Ascending aorta (tissue), 2 donors: ENCODE results near the gene STEAP3. TPM values are rescaled to one million over a fixed set of nuclear protein-coding genes. Genes with fewer than 3 reads are reported as not detected.

ENCODE experiments used
- DNase-seq, 2 donors: peaks; one replicate each; pipeline ENCODE4 v3.0.0-alpha.2; 2019; ENCODE audit warnings: low spot score in 2 of 2
- H3K27ac ChIP-seq, 2 donors: fragments of 200-600 bp; sonication (generic); one replicate each; pipeline ENCODE4 v1.5.1; 2016 to 2017; ENCODE audit warnings: mild to moderate bottlenecking in 1 of 2
- H3K27me3 ChIP-seq: fragments of 200-600 bp; sonication (generic); one replicate; pipeline ENCODE4 v1.5.1; 2017
- H3K36me3 ChIP-seq, 2 donors: fragments of 200-600 bp; sonication (generic); one replicate each; pipeline ENCODE4 v1.5.1; 2016
- H3K4me1 ChIP-seq, 2 donors: fragments of 200-600 bp; sonication (generic); one replicate each; pipeline ENCODE4 v1.5.1; 2016 to 2017; ENCODE audit warnings: mild to moderate bottlenecking in 1 of 2
- H3K4me3 ChIP-seq, 2 donors: fragments of 200-600 bp; sonication (generic); one replicate each; pipeline ENCODE4 v1.5.1; 2016 to 2017; ENCODE audit warnings: mild to moderate bottlenecking in 1 of 2
- H3K9me3 ChIP-seq, 2 donors: fragments of 200-600 bp; sonication (generic); one replicate each; pipeline ENCODE4 v1.5.1; 2016
- CTCF ChIP-seq, 3 experiments: fragments of 200-600 bp in 2 of 3; fragments of 450-650 bp in 1 of 3; sonication (generic) in 2 of 3; IDR thresholded peaks; one replicate each; pipeline ENCODE4 v1.5.1; 2016 to 2019; ENCODE audit warnings: antibody characterized with exemption in 3 of 3, mild to moderate bottlenecking in 1 of 3, moderate library complexity in 1 of 3
- intact Hi-C: fragments of 100-400 bp; cut with DNase I; formaldehyde crosslinking; loops from one replicate; pipeline ENCODE4 v1.15.1; 2023
- total RNA-seq: library from RNA; depleted of rRNA; stranded (reverse); fragments of >200 nt; gene quantifications from one replicate; pipeline ENCODE4 v1.1.0, GENCODE V29; 2016

The STEAP3 gene
- total RNA-seq, 1 donor from 2014 or later: 34.5 TPM

GRCh38 chr2:119306196-119306590 is 82.6 kb downstream of the STEAP3 start:
- intact Hi-C loops: no loop called here
- no peak overlapping the region for H3K4me3 ChIP-seq
- no peak for TF ChIP-seq CTCF (IDR thresholded peaks at IDR 0.05)

GRCh38 chr2:119307419-119308140 is 83.9 kb downstream of the STEAP3 start:
- Histone ChIP-seq H3K27me3 (no peaks in the 10 kb centered on the region), H3K36me3 (no peaks in the 10 kb centered on the region), H3K4me3 (no peak overlapping the region), H3K4me1 (no peaks in the 10 kb centered on the region), H3K27ac (no peak overlapping the region), H3K9me3 (no peaks in the 10 kb centered on the region)
- no peak for DNase-seq
- intact Hi-C loops: no loop called here
- no peak for TF ChIP-seq CTCF (IDR thresholded peaks at IDR 0.05)

More at GRCh38 chr2:119306196-119306590, 82.6 kb downstream of the STEAP3 start:
- H3K36me3 ChIP-seq: peaks cover 0 to 4% of the 10 kb centered on the region in 2 donors
- DNase-seq: no peak
- no peaks in the 10 kb centered on the region for H3K27me3 ChIP-seq
- H3K9me3 ChIP-seq: no peaks in the 10 kb centered on the region
- no peak overlapping the region for H3K27ac ChIP-seq
- no peaks in the 10 kb centered on the region for H3K4me1 ChIP-seq

GRCh38 chr2:119308793-119309330 is 85.2 kb downstream of the STEAP3 start:
- Histone ChIP-seq H3K27ac (no peak overlapping the region), H3K9me3 (no peaks in the 10 kb centered on the region), H3K27me3 (no peaks in the 10 kb centered on the region), H3K4me3 (no peak overlapping the region), H3K4me1 (no peaks in the 10 kb centered on the region), H3K36me3 (no peaks in the 10 kb centered on the region)
- DNase-seq: no peak
- TF ChIP-seq CTCF (IDR thresholded peaks at IDR 0.05): no peak
- intact Hi-C loops: no loop called here

- H3K27ac ChIP-seq: no peak overlapping the region
These were observed 87.7 kb downstream of the STEAP3 start for GRCh38 chr2:119311371-119311770.

GRCh38 chr2:119311831-119312230 is 88.2 kb downstream of the STEAP3 start:
- Histone ChIP-seq H3K36me3 (no peaks in the 10 kb centered on the region), H3K27ac (no peak overlapping the region), H3K27me3 (no peaks in the 10 kb centered on the region), H3K4me3 (no peak overlapping the region), H3K4me1 (no peaks in the 10 kb centered on the region), H3K9me3 (no peaks in the 10 kb centered on the region)
- intact Hi-C loops: no loop called here
- no peak for DNase-seq
- TF ChIP-seq CTCF (IDR thresholded peaks at IDR 0.05): no peak

More at GRCh38 chr2:119311371-119311770, 87.7 kb downstream of the STEAP3 start:
- no peak overlapping the region for H3K4me3 ChIP-seq
- no peaks in the 10 kb centered on the region for H3K36me3 ChIP-seq
- DNase-seq: no peak
- intact Hi-C loops: no loop called here
- H3K4me1 ChIP-seq: no peaks in the 10 kb centered on the region
- TF ChIP-seq CTCF (IDR thresholded peaks at IDR 0.05): no peak
- H3K27me3 ChIP-seq: no peaks in the 10 kb centered on the region
- H3K9me3 ChIP-seq: no peaks in the 10 kb centered on the region

Other genes starting within 250 kb of the STEAP3 start
- 11.6 TPM for gene C1QL2, start 65.1 kb upstream of the STEAP3 start, total RNA-seq
- gene C2orf76, start 143.0 kb downstream of the STEAP3 start, total RNA-seq: not detected
- 11.2 TPM for gene DBI, start 143.1 kb downstream of the STEAP3 start, total RNA-seq
- 2.3 TPM for gene TMEM37, start 208.0 kb downstream of the STEAP3 start, total RNA-seq